COLO829 (cell line): ENCODE results near the gene CFAP65.

Source experiments
- DNase-seq: peaks from one replicate; pipeline ENCODE4 v3.0.0; 2012; ENCODE audit warnings: low spot score

The CFAP65 gene

GRCh38 chr2:218990612-218991011, 50.7 kb downstream of the CFAP65 start:
- no peak for DNase-seq

- DNase-seq: no peak
These were observed 51.3 kb downstream of the CFAP65 start for GRCh38 chr2:218990052-218990451.

- no peak for DNase-seq
These were observed 52.7 kb downstream of the CFAP65 start for GRCh38 chr2:218988650-218989049.

GRCh38 chr2:218988164-218988563, 53.2 kb downstream of the CFAP65 start:
- no peak for DNase-seq

GRCh38 chr2:218986148-218986761, 55.1 kb downstream of the CFAP65 start:
- DNase-seq: no peak

GRCh38 chr2:218985325-218986091, 55.8 kb downstream of the CFAP65 start:
- DNase-seq: no peak

GRCh38 chr2:218985021-218985324, 56.3 kb downstream of the CFAP65 start, which contains the start of gene FEV:
Gene FEV (minus strand): TSS chr2:218985184. CDS start chr2:218985075, 109 bp downstream.
- no peak for DNase-seq

- DNase-seq: no peak
These were observed 56.9 kb downstream of the CFAP65 start for GRCh38 chr2:218984239-218985020.

- no peak for DNase-seq
These were observed 57.4 kb downstream of the CFAP65 start for GRCh38 chr2:218983934-218984238.

- no peak for DNase-seq
These were observed 57.9 kb downstream of the CFAP65 start for GRCh38 chr2:218983263-218983933.

GRCh38 chr2:218982586-218983262, 58.6 kb downstream of the CFAP65 start:
- no peak for DNase-seq

GRCh38 chr2:218981881-218982585, 59.3 kb downstream of the CFAP65 start:
- DNase-seq: no peak

GRCh38 chr2:218981390-218981880, 59.9 kb downstream of the CFAP65 start:
- no peak for DNase-seq

GRCh38 chr2:218980735-218981389, 60.5 kb downstream of the CFAP65 start:
- no peak for DNase-seq

- peak; percentile 79 for DNase-seq
These were observed 61.2 kb downstream of the CFAP65 start for GRCh38 chr2:218979846-218980734.

GRCh38 chr2:218975060-218975777, 66.1 kb downstream of the CFAP65 start:
- no peak for DNase-seq

- no peak for DNase-seq
These were observed 70.4 kb downstream of the CFAP65 start for GRCh38 chr2:218970894-218971293.

- DNase-seq: peak; percentile 61
These were observed 77.1 kb downstream of the CFAP65 start for GRCh38 chr2:218964041-218964771.
